OCI-LY7 (cell line): ENCODE measurements around the gene LHX8. TPM values are rescaled to one million over a fixed set of nuclear protein-coding genes. Genes with fewer than 3 reads are reported as not detected.

Experiments used
- BruUV-seq: library from RNA; stranded (reverse); fragments of 400-500 nt; replicated peaks from 2 replicates; lab custom pipeline; 2021; lab: Mats Ljungman, UMichigan
- CTCF ChIA-PET: fragments of 300-600 bp; sonication (Branson Sonifier 250); formaldehyde crosslinking; loops from one replicate; lab custom pipeline; 2022; ENCODE audit warnings: antibody characterized with exemption; ENCODE audit not compliant: unreplicated experiment; lab: Charles Lee
- POLR2A ChIA-PET: fragments of 300-600 bp; sonication (Branson Sonifier 250); formaldehyde crosslinking; loops from one replicate; lab custom pipeline; 2022; ENCODE audit warnings: antibody characterized with exemption; lab: Charles Lee
- DNase-seq: peaks from one replicate; pipeline ENCODE4 v3.0.0-alpha.2; 2015; ENCODE audit warnings: low spot score
- H2AFZ ChIP-seq: fragments of 200-600 bp; sonication (generic), shearing (Covaris generic); 2 replicates; pipeline ENCODE4 v1.6.1; 2014; ENCODE audit warnings: mild to moderate bottlenecking, antibody characterized with exemption, low read length, moderate library complexity
- H3K27ac ChIP-seq: fragments of 200-600 bp; sonication (generic); 2 replicates; pipeline ENCODE4 v1.5.1; 2014; ENCODE audit warnings: mixed run types, low read depth, mild to moderate bottlenecking, moderate library complexity, low read length, inconsistent platforms; ENCODE audit not compliant: poor library complexity, severe bottlenecking
- H3K36me3 ChIP-seq: fragments of 200-600 bp; sonication (generic); 2 replicates; pipeline ENCODE4 v1.6.1; 2014; ENCODE audit warnings: mild to moderate bottlenecking, antibody characterized with exemption, low read length, moderate library complexity, mixed read lengths; ENCODE audit not compliant: insufficient read depth
- H3K4me1 ChIP-seq: fragments of 200-600 bp; sonication (generic); 2 replicates; pipeline ENCODE4 v1.5.1; 2014; ENCODE audit warnings: mild to moderate bottlenecking, low read length; ENCODE audit not compliant: insufficient read depth, poor library complexity, severe bottlenecking
- H3K4me2 ChIP-seq: fragments of 200-600 bp; sonication (generic); 2 replicates; pipeline ENCODE4 v1.6.1; 2014; ENCODE audit warnings: mild to moderate bottlenecking, low read length
- H3K4me3 ChIP-seq: fragments of 200-600 bp; sonication (generic); 2 replicates; pipeline ENCODE4 v1.5.1; 2014; ENCODE audit warnings: mild to moderate bottlenecking, low read depth, low read length; ENCODE audit not compliant: poor library complexity, severe bottlenecking
- H3K79me2 ChIP-seq: fragments of 200-600 bp; sonication (generic); 2 replicates; pipeline ENCODE4 v1.6.1; 2016; ENCODE audit warnings: low read depth, mild to moderate bottlenecking, low read length, moderate library complexity, mixed read lengths; ENCODE audit not compliant: insufficient read depth
- H3K9me2 ChIP-seq: fragments of 200-600 bp; sonication (generic); 2 replicates; pipeline ENCODE4 v1.6.1; 2016; ENCODE audit warnings: mild to moderate bottlenecking, low read length, mixed read lengths; ENCODE audit not compliant: insufficient read depth
- H3K9me3 ChIP-seq: fragments of 200-600 bp; sonication (generic); 2 replicates; pipeline ENCODE4 v1.6.1; 2014; ENCODE audit warnings: mild to moderate bottlenecking, mixed run types, low read length, mixed read lengths
- H4K20me1 ChIP-seq: fragments of 200-600 bp; sonication (generic); 2 replicates; pipeline ENCODE4 v1.6.1; 2014; ENCODE audit warnings: mild to moderate bottlenecking, antibody characterized with exemption, low read length, moderate library complexity, mixed read lengths; ENCODE audit not compliant: insufficient read depth
- CTCF ChIP-seq: fragments of 200-600 bp; sonication (generic); conservative IDR thresholded peaks from 2 replicates; pipeline ENCODE4 v1.5.1; 2014; ENCODE audit warnings: mild to moderate bottlenecking, antibody characterized with exemption, low read length, moderate library complexity, mixed read lengths
- EZH2phosphoT487 ChIP-seq: fragments of 200-600 bp; sonication (generic); IDR thresholded peaks from 2 replicates; pipeline ENCODE4 v1.6.1; 2018; ENCODE audit warnings: low read depth, borderline replicate concordance, mild to moderate bottlenecking, mixed run types, antibody characterized with exemption, low read length, moderate library complexity, mixed read lengths
- intact Hi-C: fragments of 100-400 bp; cut with micrococcal nuclease; formaldehyde crosslinking; loops from one replicate; pipeline ENCODE4 v1.10.0; 2022; ENCODE audit not compliant: unreplicated experiment
- total RNA-seq, 2 experiments: library from RNA; depleted of rRNA in 1 of 2; stranded (reverse); fragments of >200 nt in 1 of 2; shearing (Covaris generic) in 1 of 2; gene quantifications; 2 replicates each; pipeline ENCODE4 v1.2.3, GENCODE V29; 2014 to 2022

LHX8 gene
- total RNA-seq, 2 experiments from 2014 or later, result not detected

GRCh38 chr1:75159154-75159553 lies 25.0 kb downstream of the LHX8 start:
- no peaks in the 10 kb centered on the region for H3K9me3 ChIP-seq
- H3K27ac ChIP-seq, result no peak overlapping the region
- no peak for TF ChIP-seq CTCF
- no peak for TF ChIP-seq EZH2phosphoT487
- no peaks in the 10 kb centered on the region for H3K79me2 ChIP-seq
- no peaks in the 10 kb centered on the region for H3K9me2 ChIP-seq
- BruUV-seq, result no TSS peak
- intact Hi-C loops, result no loop called here
- H3K36me3 ChIP-seq, result no peaks in the 10 kb centered on the region
- H2AFZ ChIP-seq, result no peak overlapping the region
- ChIA-PET POLR2A (no interaction called here), CTCF (no interaction called here)
- no peak overlapping the region for H3K4me3 ChIP-seq
- no peaks in the 10 kb centered on the region for H4K20me1 ChIP-seq
- H3K4me1 ChIP-seq, result no peaks in the 10 kb centered on the region
- H3K4me2 ChIP-seq, result no peak overlapping the region
- no peak for DNase-seq

GRCh38 chr1:75165264-75165663 lies 31.1 kb downstream of the LHX8 start:
- POLR2A ChIA-PET, result no interaction called here
- BruUV-seq, result no TSS peak
- CTCF ChIA-PET, result no interaction called here
- Histone ChIP-seq H3K36me3 (no peaks in the 10 kb centered on the region), H2AFZ (no peak overlapping the region), H3K4me1 (no peaks in the 10 kb centered on the region), H3K4me3 (no peak overlapping the region), H3K9me3 (no peaks in the 10 kb centered on the region), H4K20me1 (no peaks in the 10 kb centered on the region), H3K79me2 (no peaks in the 10 kb centered on the region), H3K4me2 (no peak overlapping the region), H3K27ac (no peak overlapping the region), H3K9me2 (no peaks in the 10 kb centered on the region)
- intact Hi-C loops, result no loop called here
- no peak for DNase-seq
- TF ChIP-seq CTCF (no peak), EZH2phosphoT487 (no peak)

GRCh38 chr1:75166821-75167220 lies 32.6 kb downstream of the LHX8 start:
- DNase-seq, result no peak
- Histone ChIP-seq H3K4me3 (no peak overlapping the region), H3K36me3 (no peaks in the 10 kb centered on the region), H3K79me2 (no peaks in the 10 kb centered on the region), H3K9me3 (no peaks in the 10 kb centered on the region), H3K4me1 (no peaks in the 10 kb centered on the region), H3K27ac (no peak overlapping the region), H2AFZ (no peak overlapping the region), H4K20me1 (no peaks in the 10 kb centered on the region), H3K4me2 (no peak overlapping the region), H3K9me2 (no peaks in the 10 kb centered on the region)
- TF ChIP-seq EZH2phosphoT487 (no peak), CTCF (no peak)
- ChIA-PET POLR2A (interaction anchor here (0.7 kb wide), 1 partner anchor 119 kb away, joined by 3 read pairs; no protein-coding TSS in a partner anchor), CTCF (no interaction called here)
- intact Hi-C loops, result no loop called here
- BruUV-seq, result no TSS peak
